Panc1 (cell line): ENCODE measurements around the gene NFIB. TPM values are rescaled to one million over a fixed set of nuclear protein-coding genes. Genes with fewer than 3 reads are reported as not detected.

Experiments used
- ATAC-seq: fragments of 200-7000 bp; cut with Tn5 transposase; 2 replicates; pipeline ENCODE4 v1.9.1; 2020; ENCODE audit warnings: mild to moderate bottlenecking, moderate library complexity
- BruUV-seq: library from RNA; stranded (reverse); fragments of 400-500 nt; replicated peaks from 2 replicates; lab custom pipeline; 2021; lab: Mats Ljungman, UMichigan
- CTCF ChIA-PET: fragments of 300-600 bp; sonication (Branson Sonifier 250); formaldehyde crosslinking; loops from one replicate; lab custom pipeline; 2022; ENCODE audit warnings: antibody characterized with exemption; lab: Charles Lee
- POLR2A ChIA-PET: fragments of 300-600 bp; sonication (Branson Sonifier 250); formaldehyde crosslinking; loops from one replicate; lab custom pipeline; 2022; ENCODE audit warnings: antibody characterized with exemption; lab: Charles Lee
- DNase-seq: peaks from one replicate; pipeline ENCODE4 v3.0.0-alpha.2; 2010; ENCODE audit warnings: low read depth, low spot score
- H3K27ac ChIP-seq: 2 replicates; pipeline ENCODE4 v1.5.1; 2011; ENCODE audit warnings: mild to moderate bottlenecking, low read length, inconsistent platforms
- H3K27me3 ChIP-seq: fragments of 200-500 bp; sonication (Bioruptor generic); 2 replicates; pipeline ENCODE4 v1.6.0; 2014; ENCODE audit warnings: low read length, inconsistent platforms; ENCODE audit not compliant: control insufficient read depth, insufficient read depth
- H3K36me3 ChIP-seq: fragments of 200-500 bp; sonication (Bioruptor generic); 2 replicates; pipeline ENCODE4 v1.5.1; 2014; ENCODE audit warnings: inconsistent platforms, mild to moderate bottlenecking, low read length, moderate library complexity; ENCODE audit not compliant: control insufficient read depth, insufficient read depth
- H3K4me1 ChIP-seq: 2 replicates; pipeline ENCODE4 v1.5.1; 2011; ENCODE audit warnings: inconsistent platforms, mild to moderate bottlenecking, low read length, moderate library complexity; ENCODE audit not compliant: control insufficient read depth, insufficient read depth
- H3K4me3 ChIP-seq, 2 experiments: 2 replicates each; pipeline ENCODE4 v1.5.1; 2011 to 2012; ENCODE audit warnings: low read depth in 2 of 2, low read length in 2 of 2, mild to moderate bottlenecking in 2 of 2, inconsistent platforms in 1 of 2, moderate library complexity in 1 of 2
- H3K9me3 ChIP-seq: fragments of 200-500 bp; sonication (Bioruptor generic); 2 replicates; pipeline ENCODE4 v1.5.1; 2014; ENCODE audit warnings: low read depth, mild to moderate bottlenecking, inconsistent platforms, low read length, moderate library complexity; ENCODE audit not compliant: control insufficient read depth, insufficient read depth
- POLR2AphosphoS5 ChIP-seq: IDR thresholded peaks from 2 replicates; pipeline ENCODE4 v1.6.1; 2012; ENCODE audit warnings: mild to moderate bottlenecking, low read depth, low read length, moderate library complexity
- SIN3A ChIP-seq: IDR thresholded peaks from 2 replicates; pipeline ENCODE4 v1.6.1; 2012; ENCODE audit warnings: low read depth, mild to moderate bottlenecking, low read length, moderate library complexity, borderline replicate concordance; ENCODE audit not compliant: insufficient read depth
- TCF7L2 ChIP-seq: IDR thresholded peaks from 2 replicates; pipeline ENCODE4 v1.6.1; 2011; ENCODE audit warnings: mild to moderate bottlenecking, low read depth, low read length, inconsistent platforms
- in situ Hi-C: cut with HindIII; loops from 2 replicates; pipeline ENCODE4 v1.10.0; 2016; ENCODE audit warnings: low sequenced_read_pairs, low pct_unique_long_range_greater_than_20kb
- intact Hi-C: fragments of 100-400 bp; cut with micrococcal nuclease; formaldehyde crosslinking; loops from one replicate; pipeline ENCODE4 v1.10.0; 2022; ENCODE audit not compliant: unreplicated experiment
- total RNA-seq: library from RNA; stranded (reverse); gene quantifications from one replicate; pipeline ENCODE4 v1.2.1, GENCODE V29; 2021; ENCODE audit not compliant: unreplicated experiment
- TF ChIP-seq, protein P1 (sequence below), 2 experiments: IDR thresholded peaks; 2 replicates each; pipeline ENCODE4 v1.6.1; 2011 to 2012; ENCODE audit warnings: low read depth in 2 of 2, control low read depth in 1 of 2, low read length in 1 of 2, mild to moderate bottlenecking in 1 of 2, moderate library complexity in 1 of 2; ENCODE audit not compliant: insufficient read depth in 1 of 2
- TF ChIP-seq, protein P2 (sequence below): fragments of 450-650 bp; IDR thresholded peaks from 2 replicates; pipeline ENCODE4 v1.5.1; 2017; ENCODE audit warnings: mild to moderate bottlenecking

NFIB gene
- total RNA-seq, 1 experiment from 2014 or later, result 26.7 TPM

GRCh38 chr9:14281136-14281795, 32.7 kb downstream of the NFIB start:
- ATAC-seq (no peak), DNase-seq (no peak)
- H3K4me3 ChIP-seq, result no peak overlapping the region
- ChIA-PET CTCF (no interaction called here), POLR2A (no interaction called here)
- no peaks in the 10 kb centered on the region for H3K27me3 ChIP-seq
- TF ChIP-seq POLR2AphosphoS5, result no peak
- no peak for TF ChIP-seq SIN3A
- TF ChIP-seq, protein P1, sequence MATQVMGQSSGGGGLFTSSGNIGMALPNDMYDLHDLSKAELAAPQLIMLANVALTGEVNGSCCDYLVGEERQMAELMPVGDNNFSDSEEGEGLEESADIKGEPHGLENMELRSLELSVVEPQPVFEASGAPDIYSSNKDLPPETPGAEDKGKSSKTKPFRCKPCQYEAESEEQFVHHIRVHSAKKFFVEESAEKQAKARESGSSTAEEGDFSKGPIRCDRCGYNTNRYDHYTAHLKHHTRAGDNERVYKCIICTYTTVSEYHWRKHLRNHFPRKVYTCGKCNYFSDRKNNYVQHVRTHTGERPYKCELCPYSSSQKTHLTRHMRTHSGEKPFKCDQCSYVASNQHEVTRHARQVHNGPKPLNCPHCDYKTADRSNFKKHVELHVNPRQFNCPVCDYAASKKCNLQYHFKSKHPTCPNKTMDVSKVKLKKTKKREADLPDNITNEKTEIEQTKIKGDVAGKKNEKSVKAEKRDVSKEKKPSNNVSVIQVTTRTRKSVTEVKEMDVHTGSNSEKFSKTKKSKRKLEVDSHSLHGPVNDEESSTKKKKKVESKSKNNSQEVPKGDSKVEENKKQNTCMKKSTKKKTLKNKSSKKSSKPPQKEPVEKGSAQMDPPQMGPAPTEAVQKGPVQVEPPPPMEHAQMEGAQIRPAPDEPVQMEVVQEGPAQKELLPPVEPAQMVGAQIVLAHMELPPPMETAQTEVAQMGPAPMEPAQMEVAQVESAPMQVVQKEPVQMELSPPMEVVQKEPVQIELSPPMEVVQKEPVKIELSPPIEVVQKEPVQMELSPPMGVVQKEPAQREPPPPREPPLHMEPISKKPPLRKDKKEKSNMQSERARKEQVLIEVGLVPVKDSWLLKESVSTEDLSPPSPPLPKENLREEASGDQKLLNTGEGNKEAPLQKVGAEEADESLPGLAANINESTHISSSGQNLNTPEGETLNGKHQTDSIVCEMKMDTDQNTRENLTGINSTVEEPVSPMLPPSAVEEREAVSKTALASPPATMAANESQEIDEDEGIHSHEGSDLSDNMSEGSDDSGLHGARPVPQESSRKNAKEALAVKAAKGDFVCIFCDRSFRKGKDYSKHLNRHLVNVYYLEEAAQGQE (IDR thresholded peaks at IDR 0.05; ENCODE audit: insufficient read depth in 1 of 2, low read depth in 2 of 2, low read length in 1 of 2), result no peak
- no peak for TF ChIP-seq TCF7L2
- TF ChIP-seq, protein P2, sequence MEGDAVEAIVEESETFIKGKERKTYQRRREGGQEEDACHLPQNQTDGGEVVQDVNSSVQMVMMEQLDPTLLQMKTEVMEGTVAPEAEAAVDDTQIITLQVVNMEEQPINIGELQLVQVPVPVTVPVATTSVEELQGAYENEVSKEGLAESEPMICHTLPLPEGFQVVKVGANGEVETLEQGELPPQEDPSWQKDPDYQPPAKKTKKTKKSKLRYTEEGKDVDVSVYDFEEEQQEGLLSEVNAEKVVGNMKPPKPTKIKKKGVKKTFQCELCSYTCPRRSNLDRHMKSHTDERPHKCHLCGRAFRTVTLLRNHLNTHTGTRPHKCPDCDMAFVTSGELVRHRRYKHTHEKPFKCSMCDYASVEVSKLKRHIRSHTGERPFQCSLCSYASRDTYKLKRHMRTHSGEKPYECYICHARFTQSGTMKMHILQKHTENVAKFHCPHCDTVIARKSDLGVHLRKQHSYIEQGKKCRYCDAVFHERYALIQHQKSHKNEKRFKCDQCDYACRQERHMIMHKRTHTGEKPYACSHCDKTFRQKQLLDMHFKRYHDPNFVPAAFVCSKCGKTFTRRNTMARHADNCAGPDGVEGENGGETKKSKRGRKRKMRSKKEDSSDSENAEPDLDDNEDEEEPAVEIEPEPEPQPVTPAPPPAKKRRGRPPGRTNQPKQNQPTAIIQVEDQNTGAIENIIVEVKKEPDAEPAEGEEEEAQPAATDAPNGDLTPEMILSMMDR, result no peak
- in situ Hi-C loops, result no loop called here
- no peaks in the 10 kb centered on the region for H3K36me3 ChIP-seq
- intact Hi-C loops, result no loop called here
- no TSS peak for BruUV-seq
- no peak overlapping the region for H3K27ac ChIP-seq
- H3K9me3 ChIP-seq, result no peaks in the 10 kb centered on the region
- peaks cover 9% of the 10 kb centered on the region for H3K4me1 ChIP-seq

DNA sequence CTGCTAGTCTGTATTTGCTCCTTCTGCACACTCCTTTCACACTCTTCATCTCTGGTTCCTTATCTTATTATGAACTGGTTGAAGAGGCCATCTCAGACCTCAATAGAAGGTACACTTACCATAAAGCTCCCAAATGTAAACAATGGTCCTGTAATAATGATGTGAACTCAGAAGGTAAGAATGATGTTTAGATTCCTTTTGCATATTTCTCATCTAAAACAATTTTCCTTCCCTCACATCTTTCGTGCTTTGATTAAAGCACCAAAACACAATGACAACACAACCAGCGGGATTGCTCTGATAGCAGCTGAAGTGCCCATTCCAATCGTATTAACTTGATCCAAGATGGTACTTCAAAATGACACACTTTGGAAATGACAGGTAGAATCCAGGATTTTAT, 34.3 kb downstream of the NFIB start:
- TF ChIP-seq SIN3A (no peak), TCF7L2 (no peak), POLR2AphosphoS5 (no peak)
- TF ChIP-seq, protein P1 (IDR thresholded peaks at IDR 0.05; ENCODE audit: insufficient read depth in 1 of 2, low read depth in 2 of 2, low read length in 1 of 2), result no peak
- TF ChIP-seq, protein P2, result no peak
- ATAC-seq (no peak), DNase-seq (no peak)
- ChIA-PET POLR2A (no interaction called here), CTCF (no interaction called here)
- H3K27ac ChIP-seq, result no peak overlapping the region
- BruUV-seq, result no TSS peak
- H3K36me3 ChIP-seq, result no peaks in the 10 kb centered on the region
- intact Hi-C loops (no loop called here), in situ Hi-C loops (no loop called here)
- H3K4me1 ChIP-seq, result peaks cover 9% of the 10 kb centered on the region
- H3K9me3 ChIP-seq, result no peaks in the 10 kb centered on the region
- no peak overlapping the region for H3K4me3 ChIP-seq
- H3K27me3 ChIP-seq, result no peaks in the 10 kb centered on the region
